HCT116 (cell line): ENCODE data around the gene ATG16L2. TPM values are rescaled to one million over a fixed set of nuclear protein-coding genes. Genes with fewer than 3 reads are reported as not detected.

Experiments
- ATAC-seq: fragments of 200-7000 bp; cut with Tn5 transposase; 2 replicates; pipeline ENCODE4 v1.9.1; 2020; ENCODE audit warnings: mild to moderate bottlenecking, moderate library complexity
- BruUV-seq: library from RNA; stranded (reverse); fragments of 400-500 nt; replicated peaks from 2 replicates; lab custom pipeline; 2021; lab: Mats Ljungman, UMichigan
- CTCF ChIA-PET: fragments of 300-600 bp; sonication (Branson Sonifier 250); formaldehyde crosslinking; loops from one replicate; lab custom pipeline; 2021; ENCODE audit warnings: antibody characterized with exemption; lab: Charles Lee
- POLR2A ChIA-PET: fragments of 300-600, 350-600 bp; sonication (Branson Sonifier 250); formaldehyde crosslinking; loops from one replicate; lab custom pipeline; 2021; ENCODE audit warnings: antibody characterized with exemption; lab: Charles Lee
- RAD21 ChIA-PET, 2 experiments: fragments of 300-600 bp; sonication (Branson Sonifier 250); formaldehyde crosslinking; loops; one replicate each; lab custom pipeline; 2023; ENCODE audit warnings: low total read pairs in 2 of 2; ENCODE audit not compliant: uncharacterized antibody in 2 of 2, unreplicated experiment in 2 of 2, low non-redundant PET in 1 of 2; lab: Charles Lee
- DNase-seq: peaks from one replicate; pipeline ENCODE4 v3.0.0-alpha.2; 2010; ENCODE audit warnings: low read depth, low spot score
- H2AFZ ChIP-seq: fragments of 200-600 bp; shearing (Covaris generic), sonication (generic); 2 replicates; pipeline ENCODE4 v1.6.1; 2017; ENCODE audit warnings: low read depth, mixed run types, mixed read lengths, antibody characterized with exemption, low read length; ENCODE audit not compliant: poor library complexity, severe bottlenecking
- H3K27ac ChIP-seq: 2 replicates; pipeline ENCODE4 v1.5.1; 2012; ENCODE audit warnings: low read depth, low read length
- H3K27me3 ChIP-seq: fragments of 200-600 bp; sonication (generic); 2 replicates; pipeline ENCODE4 v1.6.1; 2016; ENCODE audit warnings: mixed run types, low read length, mixed read lengths; ENCODE audit not compliant: insufficient read depth
- H3K36me3 ChIP-seq, 2 experiments: fragments of 200-500 bp in 1 of 2; fragments of 200-600 bp in 1 of 2; sonication (Bioruptor generic) in 1 of 2; sonication (generic) in 1 of 2; 2 replicates each; pipeline versions ENCODE4 v1.5.1 to v1.6.1; 2014 to 2016; ENCODE audit warnings: low read length in 2 of 2, inconsistent platforms in 1 of 2, mixed read lengths in 1 of 2, mixed run types in 1 of 2; ENCODE audit not compliant: insufficient read depth in 2 of 2, control insufficient read depth in 1 of 2
- H3K4me1 ChIP-seq, 2 experiments: fragments of 200-600 bp in 1 of 2; sonication (generic) in 1 of 2; 2 replicates each; pipeline versions ENCODE4 v1.5.1 to v1.6.1; 2012 to 2017; ENCODE audit warnings: low read length in 2 of 2, inconsistent platforms in 1 of 2, mild to moderate bottlenecking in 1 of 2, mixed read lengths in 1 of 2, mixed run types in 1 of 2, moderate library complexity in 1 of 2; ENCODE audit not compliant: insufficient read depth in 2 of 2, control insufficient read depth in 1 of 2
- H3K4me2 ChIP-seq: fragments of 200-600 bp; sonication (generic); 2 replicates; pipeline ENCODE4 v1.6.1; 2017; ENCODE audit warnings: mixed run types, low read length, mixed read lengths
- H3K4me3 ChIP-seq, 2 experiments: fragments of 200-600 bp in 1 of 2; sonication (generic) in 1 of 2; replicated peaks in 1 of 2; 2 replicates each; pipeline ENCODE4 v1.5.1; 2011 to 2016; ENCODE audit warnings: low read length in 2 of 2, control low read depth in 1 of 2, low read depth in 1 of 2, mild to moderate bottlenecking in 1 of 2, mixed read lengths in 1 of 2, mixed run types in 1 of 2
- H3K79me2 ChIP-seq: fragments of 200-600 bp; sonication (generic); 2 replicates; pipeline ENCODE4 v1.6.1; 2017; ENCODE audit warnings: mild to moderate bottlenecking, mixed run types, low read length, moderate library complexity, mixed read lengths; ENCODE audit not compliant: insufficient read depth
- H3K9ac ChIP-seq: fragments of 200-600 bp; sonication (generic); 2 replicates; pipeline ENCODE4 v1.6.1; 2016; ENCODE audit warnings: low read length, mixed read lengths
- H3K9me2 ChIP-seq: fragments of 200-600 bp; sonication (generic), shearing (Covaris generic); 2 replicates; pipeline ENCODE4 v1.6.1; 2017; ENCODE audit warnings: mixed run types, mild to moderate bottlenecking, moderate library complexity; ENCODE audit not compliant: insufficient read depth
- H3K9me3 ChIP-seq, 2 experiments: fragments of 200-500 bp in 1 of 2; fragments of 200-600 bp in 1 of 2; sonication (Bioruptor generic) in 1 of 2; sonication (generic) in 1 of 2; 2 replicates each; pipeline ENCODE4 v1.6.1; 2014 to 2017; ENCODE audit warnings: low read length in 2 of 2, mixed read lengths in 2 of 2, inconsistent platforms in 1 of 2, low read depth in 1 of 2, mild to moderate bottlenecking in 1 of 2, mixed run types in 1 of 2, moderate library complexity in 1 of 2; ENCODE audit not compliant: control insufficient read depth in 1 of 2, insufficient read depth in 1 of 2
- H4K20me1 ChIP-seq: fragments of 200-600 bp; sonication (generic), shearing (Covaris generic); 2 replicates; pipeline ENCODE4 v1.6.1; 2017; ENCODE audit warnings: mixed run types, mild to moderate bottlenecking, moderate library complexity; ENCODE audit not compliant: insufficient read depth
- CEBPB ChIP-seq: IDR thresholded peaks from 2 replicates; pipeline ENCODE4 v1.6.1; 2012; ENCODE audit warnings: low read depth
- CTCF ChIP-seq, 3 experiments: fragments of 200-600 bp in 1 of 3; sonication (generic) in 1 of 3; IDR thresholded peaks in 2 of 3; conservative IDR thresholded peaks in 1 of 3; 2 replicates each; pipeline ENCODE4 v1.5.1; 2012 to 2017; ENCODE audit warnings: low read depth in 2 of 3, low read length in 2 of 3, antibody characterized with exemption in 1 of 3, borderline replicate concordance in 1 of 3, control low read depth in 1 of 3, mild to moderate bottlenecking in 1 of 3, mixed read lengths in 1 of 3, mixed run types in 1 of 3, moderate library complexity in 1 of 3; ENCODE audit not compliant: insufficient read depth in 1 of 3
- MAX ChIP-seq: IDR thresholded peaks from 2 replicates; pipeline ENCODE4 v1.6.1; 2012
- POLR2A ChIP-seq: IDR thresholded peaks from 2 replicates; pipeline ENCODE4 v1.7.0; 2011; ENCODE audit warnings: borderline replicate concordance; ENCODE audit not compliant: insufficient read depth, insufficient read length; ENCODE audit errors: extremely low read depth
- REST ChIP-seq: IDR thresholded peaks from 2 replicates; pipeline ENCODE4 v1.6.1; 2012; ENCODE audit warnings: low read depth
- TCF7L2 ChIP-seq: IDR thresholded peaks from 2 replicates; pipeline ENCODE4 v1.7.0; 2011; ENCODE audit warnings: borderline replicate concordance, inconsistent platforms; ENCODE audit not compliant: insufficient read depth, insufficient read length; ENCODE audit errors: extremely low read depth
- ZFX ChIP-seq: fragments of 450-650 bp; IDR thresholded peaks from 2 replicates; pipeline ENCODE4 v1.6.1; 2017
- ZNF274 ChIP-seq: fragments of 200-500 bp; sonication (Bioruptor generic); IDR thresholded peaks from 2 replicates; pipeline ENCODE4 v1.6.1; 2014; ENCODE audit warnings: mild to moderate bottlenecking, low read depth, low read length, inconsistent platforms
- intact Hi-C: fragments of 100-400 bp; cut with micrococcal nuclease; formaldehyde crosslinking; loops from 2 replicates; pipeline ENCODE4 v1.10.0; 2022
- total RNA-seq: library from RNA; stranded (reverse); gene quantifications from one replicate; pipeline ENCODE4 v1.2.1, GENCODE V29; 2021; ENCODE audit not compliant: unreplicated experiment
- TF ChIP-seq, protein P1 (sequence below): IDR thresholded peaks from 2 replicates; pipeline ENCODE4 v1.6.1; 2012

ATG16L2 gene
- total RNA-seq, 1 experiment from 2014 or later = 15.2 TPM

DNA sequence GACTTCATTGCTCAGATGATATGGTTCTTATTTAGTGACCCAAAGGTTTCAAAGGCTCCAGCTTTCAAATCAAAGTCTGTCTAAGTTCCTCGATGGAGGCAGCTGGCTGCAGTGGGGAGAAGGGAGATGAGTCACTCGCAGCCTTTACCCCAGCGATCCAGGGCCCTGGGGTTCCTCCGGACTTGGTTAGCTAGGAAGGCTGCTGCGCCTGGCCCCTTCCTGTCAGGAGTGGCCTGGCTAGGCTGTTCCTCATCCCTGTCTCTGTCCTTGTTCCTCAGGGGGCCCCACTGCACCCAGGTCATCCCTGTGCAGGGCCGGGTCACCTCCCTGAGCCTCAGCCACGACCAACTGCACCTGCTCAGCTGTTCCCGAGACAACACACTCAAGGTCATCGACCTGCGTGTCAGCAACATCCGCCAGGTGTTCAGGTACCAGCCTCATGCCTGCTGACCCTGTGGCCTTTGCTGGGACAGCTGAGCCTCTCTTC is 13.9 kb downstream of the ATG16L2 start:
- ChIA-PET POLR2A (interaction anchor here (0.6 kb wide), 1 partner anchor 417 kb away, joined by 4 read pairs; no protein-coding TSS in a partner anchor), RAD21 (no interaction called here), CTCF (interaction anchor here (1.2 to 1.7 kb wide), 2 partner anchors 103 to 350 kb away, joined by 5 to 6 read pairs; no protein-coding TSS in a partner anchor)
- BruUV-seq = no TSS peak
- no peaks in the 10 kb centered on the region for H3K36me3 ChIP-seq
- DNase-seq = no peak
- no peaks in the 10 kb centered on the region for H3K9me3 ChIP-seq
- H3K4me3 ChIP-seq = no peak overlapping the region
- no peaks in the 10 kb centered on the region for H3K9me2 ChIP-seq
- intact Hi-C loops = no loop called here
- H3K79me2 ChIP-seq = no peaks in the 10 kb centered on the region
- no peak overlapping the region for H3K9ac ChIP-seq
- H3K4me2 ChIP-seq = no peak overlapping the region
- H3K27me3 ChIP-seq = no peaks in the 10 kb centered on the region
- no peaks in the 10 kb centered on the region for H4K20me1 ChIP-seq
- H3K4me1 ChIP-seq = peaks cover 0 to 6% of the 10 kb centered on the region in 2 experiments; a peak in 2 of 4 replicates
- no peak for ATAC-seq
- no peak for TF ChIP-seq ZNF274
- TF ChIP-seq, protein P1, sequence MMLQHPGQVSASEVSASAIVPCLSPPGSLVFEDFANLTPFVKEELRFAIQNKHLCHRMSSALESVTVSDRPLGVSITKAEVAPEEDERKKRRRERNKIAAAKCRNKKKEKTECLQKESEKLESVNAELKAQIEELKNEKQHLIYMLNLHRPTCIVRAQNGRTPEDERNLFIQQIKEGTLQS = no peak
- TF ChIP-seq ZFX = no peak
- no peak for TF ChIP-seq TCF7L2
- TF ChIP-seq POLR2A = no peak
- no peak for TF ChIP-seq CTCF (IDR thresholded peaks at IDR 0.05 in 2 of 3, conservative IDR thresholded peaks at IDR 0.05 in 1 of 3; ENCODE audit: borderline replicate concordance in 1 of 3, insufficient read depth in 1 of 3, low read depth in 2 of 3, low read length in 2 of 3)
- TF ChIP-seq CEBPB = no peak
- no peak for TF ChIP-seq MAX
- TF ChIP-seq REST = no peak
- no peak overlapping the region for H2AFZ ChIP-seq
- no peak overlapping the region for H3K27ac ChIP-seq
